K562 (cell line): ENCODE measurements around the gene STRIP1. TPM values are rescaled to one million over a fixed set of nuclear protein-coding genes. Genes with fewer than 3 reads are reported as not detected.

Source experiments
- ARHGAP35 ChIP-seq: fragments of 450-650 bp; IDR thresholded peaks from 2 replicates; pipeline ENCODE4 v1.6.1; 2018; ENCODE audit not compliant: partially characterized antibody
- BACH1 ChIP-seq: fragments of 200-800 bp; sonication (Bioruptor generic); IDR thresholded peaks from 2 replicates; pipeline ENCODE4 v1.6.1; 2016; ENCODE audit warnings: missing genetic modification characterization, missing compliant biosample characterization
- CEBPG ChIP-seq, 3 experiments: fragments of 200-800 bp in 1 of 3; sonication (Bioruptor generic) in 1 of 3; sonication (generic) in 1 of 3; formaldehyde crosslinking in 1 of 3; IDR thresholded peaks in 2 of 3; conservative IDR thresholded peaks in 1 of 3; 2 replicates each; pipeline versions ENCODE4 v1.6.1 to v1.8.0; 2016 to 2022; ENCODE audit warnings: missing compliant biosample characterization in 2 of 3, missing genetic modification characterization in 2 of 3, mild to moderate bottlenecking in 1 of 3, missing genetic modification reagents in 1 of 3
- CSDE1 ChIP-seq, 2 experiments: fragments of 450-650 bp; IDR thresholded peaks; 2 replicates each; pipeline ENCODE4 v1.6.1; 2016; ENCODE audit warnings: mild to moderate bottlenecking in 1 of 2
- FOS ChIP-seq: IDR thresholded peaks from 3 replicates; pipeline ENCODE4 v1.6.1; 2011; ENCODE audit not compliant: insufficient read length; ENCODE audit errors: extremely low read depth
- HDAC1 ChIP-seq, 2 experiments: fragments of 450-650 bp; IDR thresholded peaks; 2 replicates each; pipeline ENCODE4 v1.6.1; 2016 to 2017; ENCODE audit warnings: inconsistent platforms in 1 of 2, mild to moderate bottlenecking in 1 of 2, moderate library complexity in 1 of 2
- HNRNPLL ChIP-seq: fragments of 200-400 bp; formaldehyde crosslinking; IDR thresholded peaks from 2 replicates; pipeline ENCODE4 v1.6.1; 2017; ENCODE audit warnings: low read length, low read depth, mild to moderate bottlenecking; ENCODE audit not compliant: poor library complexity, severe bottlenecking
- ILF3 ChIP-seq: fragments of 450-650 bp; IDR thresholded peaks from 2 replicates; pipeline ENCODE4 v1.6.1; 2018; ENCODE audit warnings: antibody characterized with exemption, mild to moderate bottlenecking, moderate library complexity, borderline replicate concordance
- KLF13 ChIP-seq: fragments of 450-650 bp; IDR thresholded peaks from 2 replicates; pipeline ENCODE4 v1.6.1; 2016; ENCODE audit warnings: missing genetic modification characterization, low read depth, mild to moderate bottlenecking, missing compliant biosample characterization, moderate library complexity, borderline replicate concordance
- OTX1 ChIP-seq: fragments of 450-650 bp; formaldehyde crosslinking; IDR thresholded peaks from 2 replicates; pipeline ENCODE4 v1.4.0; 2022; ENCODE audit warnings: mild to moderate bottlenecking
- RBFOX2 ChIP-seq: fragments of 200-400 bp; formaldehyde crosslinking; IDR thresholded peaks from 2 replicates; pipeline ENCODE4 v1.6.1; 2017; ENCODE audit warnings: low read depth, mild to moderate bottlenecking, low read length, moderate library complexity
- RBM17 ChIP-seq: fragments of 200-400 bp; formaldehyde crosslinking; IDR thresholded peaks from 2 replicates; pipeline ENCODE4 v1.6.1; 2017; ENCODE audit warnings: low read depth, mild to moderate bottlenecking, low read length, borderline replicate concordance
- RFX1 ChIP-seq: fragments of 450-650 bp; IDR thresholded peaks from 2 replicates; pipeline ENCODE4 v1.6.1; 2016; ENCODE audit warnings: mild to moderate bottlenecking, moderate library complexity
- SRSF9 ChIP-seq: fragments of 200-400 bp; formaldehyde crosslinking; IDR thresholded peaks from 2 replicates; pipeline ENCODE4 v1.6.1; 2017; ENCODE audit warnings: low read depth, low read length, borderline replicate concordance
- TRIM24 ChIP-seq, 2 experiments: fragments of 450-650 bp; IDR thresholded peaks; 2 replicates each; pipeline ENCODE4 v1.6.1; 2016
- XRCC5 ChIP-seq: fragments of 200-400 bp; formaldehyde crosslinking; IDR thresholded peaks from 2 replicates; pipeline ENCODE4 v1.6.1; 2017; ENCODE audit warnings: low read depth, mild to moderate bottlenecking, low read length
- ZBTB17 ChIP-seq: fragments of 450-650 bp; formaldehyde crosslinking; IDR thresholded peaks from 2 replicates; pipeline ENCODE4 v1.4.0; 2020; ENCODE audit warnings: mild to moderate bottlenecking
- ZNF134 ChIP-seq: fragments of 250-450 bp; sonication (Bioruptor Pico); conservative IDR thresholded peaks from 2 replicates; pipeline ENCODE4 v1.4.0; 2020
- ZNF311 ChIP-seq: fragments of 250-450 bp; sonication (Bioruptor Pico); IDR thresholded peaks from 2 replicates; pipeline ENCODE4 v1.4.0; 2020; ENCODE audit warnings: mild to moderate bottlenecking, moderate library complexity
- ZNF444 ChIP-seq: fragments of 250-450 bp; sonication (Bioruptor Pico); IDR thresholded peaks from 2 replicates; pipeline ENCODE4 v1.4.0; 2020; ENCODE audit warnings: mild to moderate bottlenecking, moderate library complexity
- polyA plus RNA-seq, 8 experiments: library from polyadenylated mRNA; depleted of rRNA in 4 of 8; stranded (reverse) in 5 of 8; unstranded in 3 of 8; fragments of >200 nt; fragmentation: Nextera tagmentation in 2 of 8; fragmentation: Illumina TruSeq in 1 of 8; extraction: Ambion mirVana in 2 of 8; extraction: Trizol in 1 of 8; gene quantifications; 2 replicates each; pipeline versions ENCODE4 v1.2.1 to v1.2.3, GENCODE V29; 2011 to 2014; ENCODE audit warnings: inconsistent platforms in 1 of 8, missing spikeins in 1 of 8
- total RNA-seq, 7 experiments: library from RNA; depleted of rRNA in 6 of 7; stranded (reverse); fragments of >200 nt in 6 of 7; fragmentation: Illumina TruSeq in 2 of 7; extraction: Trizol in 2 of 7; gene quantifications; 2 replicates each; pipeline versions ENCODE4 v1.2.1 to v1.2.3, GENCODE V29; 2011 to 2021; ENCODE audit warnings: low replicate concordance in 1 of 7
- TF ChIP-seq, protein P1 (sequence below): fragments of 250-450 bp; sonication (Bioruptor Pico); IDR thresholded peaks from 2 replicates; pipeline ENCODE4 v1.8.0; 2022; ENCODE audit warnings: inconsistent platforms, mild to moderate bottlenecking, moderate library complexity, borderline replicate concordance
- TF ChIP-seq, protein P2 (sequence below): fragments of 250-450 bp; sonication (Bioruptor Pico); IDR thresholded peaks from 2 replicates; pipeline ENCODE4 v1.5.0; 2020; ENCODE audit warnings: mild to moderate bottlenecking, borderline replicate concordance
- TF ChIP-seq, protein P3 (sequence below), 2 experiments: fragments of 450-650 bp; IDR thresholded peaks; 2 replicates each; pipeline ENCODE4 v1.6.1; 2016
- TF ChIP-seq, protein P4 (sequence below): fragments of 450-650 bp; IDR thresholded peaks from 2 replicates; pipeline ENCODE4 v1.6.1; 2017; ENCODE audit warnings: antibody characterized with exemption

The STRIP1 gene
- total and polyA plus RNA-seq, 9 of the 15 experiments (the other 6 are each of a cell fraction or from before 2014, with no cell fraction given): 9.9 to 42.3 (median 32.0) TPM

DNA sequence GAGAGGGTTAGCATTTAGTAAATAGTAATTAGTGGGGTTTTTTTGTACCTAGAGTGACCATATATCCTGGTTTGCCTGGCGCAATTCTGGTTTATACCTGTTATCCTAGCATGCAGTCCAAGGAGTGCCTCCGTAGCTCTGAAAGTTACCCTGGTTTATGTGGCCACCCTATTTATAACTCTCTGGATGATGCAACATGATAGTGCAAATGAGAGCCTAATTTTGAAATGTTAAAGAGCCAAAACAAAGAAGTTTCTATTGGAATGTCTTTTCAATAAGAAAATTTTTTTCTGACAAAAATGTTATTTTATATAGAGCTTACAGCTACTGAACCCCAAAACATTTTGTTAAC, 44.1 kb upstream of the STRIP1 start (continued):
- TF ChIP-seq ILF3: no peak
- TF ChIP-seq KLF13: no peak
- no peak for TF ChIP-seq ZNF134 (CRISPR knock-in tag)
- no peak for TF ChIP-seq ZNF444 (CRISPR knock-in tag)
- TF ChIP-seq, protein P1, sequence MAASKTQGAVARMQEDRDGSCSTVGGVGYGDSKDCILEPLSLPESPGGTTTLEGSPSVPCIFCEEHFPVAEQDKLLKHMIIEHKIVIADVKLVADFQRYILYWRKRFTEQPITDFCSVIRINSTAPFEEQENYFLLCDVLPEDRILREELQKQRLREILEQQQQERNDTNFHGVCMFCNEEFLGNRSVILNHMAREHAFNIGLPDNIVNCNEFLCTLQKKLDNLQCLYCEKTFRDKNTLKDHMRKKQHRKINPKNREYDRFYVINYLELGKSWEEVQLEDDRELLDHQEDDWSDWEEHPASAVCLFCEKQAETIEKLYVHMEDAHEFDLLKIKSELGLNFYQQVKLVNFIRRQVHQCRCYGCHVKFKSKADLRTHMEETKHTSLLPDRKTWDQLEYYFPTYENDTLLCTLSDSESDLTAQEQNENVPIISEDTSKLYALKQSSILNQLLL (CRISPR knock-in tag): no peak
- TF ChIP-seq BACH1: no peak
- no peak for TF ChIP-seq RFX1
- 0 out of 2 replicates have a peak, but pooled peaks have one; percentile 30 for TF ChIP-seq ZNF311 (CRISPR knock-in tag)
- TF ChIP-seq, protein P2, sequence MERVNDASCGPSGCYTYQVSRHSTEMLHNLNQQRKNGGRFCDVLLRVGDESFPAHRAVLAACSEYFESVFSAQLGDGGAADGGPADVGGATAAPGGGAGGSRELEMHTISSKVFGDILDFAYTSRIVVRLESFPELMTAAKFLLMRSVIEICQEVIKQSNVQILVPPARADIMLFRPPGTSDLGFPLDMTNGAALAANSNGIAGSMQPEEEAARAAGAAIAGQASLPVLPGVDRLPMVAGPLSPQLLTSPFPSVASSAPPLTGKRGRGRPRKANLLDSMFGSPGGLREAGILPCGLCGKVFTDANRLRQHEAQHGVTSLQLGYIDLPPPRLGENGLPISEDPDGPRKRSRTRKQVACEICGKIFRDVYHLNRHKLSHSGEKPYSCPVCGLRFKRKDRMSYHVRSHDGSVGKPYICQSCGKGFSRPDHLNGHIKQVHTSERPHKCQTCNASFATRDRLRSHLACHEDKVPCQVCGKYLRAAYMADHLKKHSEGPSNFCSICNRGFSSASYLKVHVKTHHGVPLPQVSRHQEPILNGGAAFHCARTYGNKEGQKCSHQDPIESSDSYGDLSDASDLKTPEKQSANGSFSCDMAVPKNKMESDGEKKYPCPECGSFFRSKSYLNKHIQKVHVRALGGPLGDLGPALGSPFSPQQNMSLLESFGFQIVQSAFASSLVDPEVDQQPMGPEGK (CRISPR knock-in tag): no peak
- TF ChIP-seq ZBTB17 (CRISPR knock-in tag): 0 out of 2 replicates have a peak, but pooled peaks have one; percentile 2
- TF ChIP-seq, protein P3, sequence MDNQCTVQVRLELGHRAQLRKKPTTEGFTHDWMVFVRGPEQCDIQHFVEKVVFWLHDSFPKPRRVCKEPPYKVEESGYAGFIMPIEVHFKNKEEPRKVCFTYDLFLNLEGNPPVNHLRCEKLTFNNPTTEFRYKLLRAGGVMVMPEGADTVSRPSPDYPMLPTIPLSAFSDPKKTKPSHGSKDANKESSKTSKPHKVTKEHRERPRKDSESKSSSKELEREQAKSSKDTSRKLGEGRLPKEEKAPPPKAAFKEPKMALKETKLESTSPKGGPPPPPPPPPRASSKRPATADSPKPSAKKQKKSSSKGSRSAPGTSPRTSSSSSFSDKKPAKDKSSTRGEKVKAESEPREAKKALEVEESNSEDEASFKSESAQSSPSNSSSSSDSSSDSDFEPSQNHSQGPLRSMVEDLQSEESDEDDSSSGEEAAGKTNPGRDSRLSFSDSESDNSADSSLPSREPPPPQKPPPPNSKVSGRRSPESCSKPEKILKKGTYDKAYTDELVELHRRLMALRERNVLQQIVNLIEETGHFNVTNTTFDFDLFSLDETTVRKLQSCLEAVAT (IDR thresholded peaks at IDR 0.05): no peak
- TF ChIP-seq TRIM24 (IDR thresholded peaks at IDR 0.05): no peak
- no peak for TF ChIP-seq OTX1 (CRISPR knock-in tag)
- no peak for TF ChIP-seq HNRNPLL
- no peak for TF ChIP-seq FOS
- peak; percentile 70; the same call in 1 of the 2 replicates for TF ChIP-seq CEBPG (CRISPR knock-in tag; IDR thresholded peaks at IDR 0.05)
- peak; percentile 93 to 96 for TF ChIP-seq CEBPG (tag; conservative IDR thresholded peaks at IDR 0.05 in 1 of 2, IDR thresholded peaks at IDR 0.05 in 1 of 2)
- no peak for TF ChIP-seq XRCC5
- TF ChIP-seq CSDE1 (IDR thresholded peaks at IDR 0.05): no peak
- TF ChIP-seq RBM17: no peak
- TF ChIP-seq, protein P4, sequence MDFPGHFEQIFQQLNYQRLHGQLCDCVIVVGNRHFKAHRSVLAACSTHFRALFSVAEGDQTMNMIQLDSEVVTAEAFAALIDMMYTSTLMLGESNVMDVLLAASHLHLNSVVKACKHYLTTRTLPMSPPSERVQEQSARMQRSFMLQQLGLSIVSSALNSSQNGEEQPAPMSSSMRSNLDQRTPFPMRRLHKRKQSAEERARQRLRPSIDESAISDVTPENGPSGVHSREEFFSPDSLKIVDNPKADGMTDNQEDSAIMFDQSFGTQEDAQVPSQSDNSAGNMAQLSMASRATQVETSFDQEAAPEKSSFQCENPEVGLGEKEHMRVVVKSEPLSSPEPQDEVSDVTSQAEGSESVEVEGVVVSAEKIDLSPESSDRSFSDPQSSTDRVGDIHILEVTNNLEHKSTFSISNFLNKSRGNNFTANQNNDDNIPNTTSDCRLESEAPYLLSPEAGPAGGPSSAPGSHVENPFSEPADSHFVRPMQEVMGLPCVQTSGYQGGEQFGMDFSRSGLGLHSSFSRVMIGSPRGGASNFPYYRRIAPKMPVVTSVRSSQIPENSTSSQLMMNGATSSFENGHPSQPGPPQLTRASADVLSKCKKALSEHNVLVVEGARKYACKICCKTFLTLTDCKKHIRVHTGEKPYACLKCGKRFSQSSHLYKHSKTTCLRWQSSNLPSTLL: no peak
- no peak for TF ChIP-seq RBFOX2
- TF ChIP-seq ARHGAP35: no peak
- TF ChIP-seq SRSF9: no peak
- no peak for TF ChIP-seq HDAC1 (IDR thresholded peaks at IDR 0.05)
